HepG2 (cell line): Measurements from ENCODE around the gene KMT2B. TPM values are rescaled to one million over a fixed set of nuclear protein-coding genes. Genes with fewer than 3 reads are reported as not detected.
A peak's percentile ranks its signal among the peaks of the same experiment; 100 is the strongest.

Experiments
- ATAD3A ChIP-seq: sonication (generic); formaldehyde crosslinking; IDR thresholded peaks from 2 replicates; pipeline ENCODE4 v1.4.0; 2020; ENCODE audit warnings: missing genetic modification reagents
- GMEB2 ChIP-seq: IDR thresholded peaks from 2 replicates; pipeline ENCODE4 v1.6.1; 2016; ENCODE audit warnings: missing biosample characterization, missing genetic modification reagents, low read depth
- HOMEZ ChIP-seq: IDR thresholded peaks from 2 replicates; pipeline ENCODE4 v1.6.1; 2016; ENCODE audit warnings: low read depth
- MIER3 ChIP-seq: IDR thresholded peaks from 2 replicates; pipeline ENCODE4 v1.6.1; 2016; ENCODE audit warnings: missing compliant biosample characterization, borderline replicate concordance
- MZF1 ChIP-seq: sonication (generic); formaldehyde crosslinking; IDR thresholded peaks from 2 replicates; pipeline ENCODE4 v1.8.1; 2023; ENCODE audit warnings: mild to moderate bottlenecking, missing genetic modification reagents, borderline replicate concordance
- NKX3-1 ChIP-seq: sonication (generic); formaldehyde crosslinking; IDR thresholded peaks from 2 replicates; pipeline ENCODE4 v1.5.0; 2020; ENCODE audit warnings: missing genetic modification reagents
- NR2C2 ChIP-seq: sonication (generic); formaldehyde crosslinking; IDR thresholded peaks from 2 replicates; pipeline ENCODE4 v1.4.0; 2020; ENCODE audit warnings: missing genetic modification reagents, mild to moderate bottlenecking, moderate library complexity, borderline replicate concordance
- PCBP1 ChIP-seq: fragments of 200-400 bp; formaldehyde crosslinking; IDR thresholded peaks from 2 replicates; pipeline ENCODE4 v1.6.1; 2017; ENCODE audit warnings: mild to moderate bottlenecking, low read depth, low read length, borderline replicate concordance
- TFDP1 ChIP-seq: IDR thresholded peaks from 2 replicates; pipeline ENCODE4 v1.6.1; 2016; ENCODE audit warnings: missing compliant biosample characterization, missing genetic modification reagents, borderline replicate concordance
- ZBTB7B ChIP-seq: sonication (generic); formaldehyde crosslinking; IDR thresholded peaks from 2 replicates; pipeline ENCODE4 v1.4.0; 2020; ENCODE audit warnings: missing genetic modification reagents
- ZNF136 ChIP-seq: sonication (generic); formaldehyde crosslinking; IDR thresholded peaks from 2 replicates; pipeline ENCODE4 v1.8.1; 2022; ENCODE audit warnings: low read depth, mild to moderate bottlenecking, moderate library complexity, missing genetic modification reagents
- ZNF232 ChIP-seq: sonication (generic); formaldehyde crosslinking; IDR thresholded peaks from 2 replicates; pipeline ENCODE4 v1.4.0; 2020; ENCODE audit warnings: missing genetic modification reagents, borderline replicate concordance
- ZNF260 ChIP-seq: sonication (generic); formaldehyde crosslinking; IDR thresholded peaks from 2 replicates; pipeline ENCODE4 v1.4.0; 2020; ENCODE audit warnings: missing genetic modification reagents, low read depth, mild to moderate bottlenecking, borderline replicate concordance
- ZNF468 ChIP-seq: sonication (generic); formaldehyde crosslinking; IDR thresholded peaks from 2 replicates; pipeline ENCODE4 v1.8.0; 2022; ENCODE audit warnings: mild to moderate bottlenecking, moderate library complexity, missing genetic modification reagents
- ZNF577 ChIP-seq: sonication (generic); formaldehyde crosslinking; IDR thresholded peaks from 2 replicates; pipeline ENCODE4 v1.4.0; 2020; ENCODE audit warnings: mild to moderate bottlenecking, low read depth, missing genetic modification reagents, borderline replicate concordance
- ZNF678 ChIP-seq: sonication (generic); formaldehyde crosslinking; IDR thresholded peaks from 2 replicates; pipeline ENCODE4 v1.4.0; 2020; ENCODE audit warnings: mild to moderate bottlenecking, missing genetic modification reagents
- ZNF687 ChIP-seq: sonication (generic); formaldehyde crosslinking; IDR thresholded peaks from 2 replicates; pipeline ENCODE4 v1.5.1; 2020; ENCODE audit warnings: mild to moderate bottlenecking, missing genetic modification reagents, moderate library complexity
- ZZZ3 ChIP-seq: sonication (generic); formaldehyde crosslinking; IDR thresholded peaks from 2 replicates; pipeline ENCODE4 v1.4.0; 2020; ENCODE audit warnings: missing genetic modification reagents, mild to moderate bottlenecking, borderline replicate concordance
- polyA plus RNA-seq, 8 experiments: library from polyadenylated mRNA; depleted of rRNA in 3 of 8; stranded (reverse) in 7 of 8; unstranded in 1 of 8; fragments of >200 nt; fragmentation: Illumina TruSeq in 4 of 8; extraction: Trizol in 4 of 8; gene quantifications; 2 replicates each; pipeline versions ENCODE4 v1.2.1 to v1.2.3, GENCODE V29; 2011 to 2016; ENCODE audit warnings: low read depth in 4 of 8, missing spikeins in 1 of 8, mixed read lengths in 1 of 8; ENCODE audit not compliant: insufficient read depth in 1 of 8
- total RNA-seq, 5 experiments: library from RNA; depleted of rRNA; stranded (reverse); fragments of >200 nt; fragmentation: Illumina TruSeq; extraction: Trizol; gene quantifications; 2 replicates each; pipeline ENCODE4 v1.2.3, GENCODE V29; 2016; ENCODE audit warnings: low read depth in 1 of 5

KMT2B gene
- total and polyA plus RNA-seq, 2 of the 13 experiments (the other 11 are each of a cell fraction or from before 2014, with no cell fraction given), result 6.2 to 16.9 TPM

- TF ChIP-seq TFDP1 (CRISPR knock-in tag), result 0 out of 2 replicates have a peak, but pooled peaks have one; percentile 37
- no peak for TF ChIP-seq MZF1
- TF ChIP-seq ZNF687 (CRISPR knock-in tag), result no peak; the same call in 1 of the 2 replicates
- TF ChIP-seq ZNF260 (CRISPR knock-in tag), result no peak
- TF ChIP-seq NKX3-1 (CRISPR knock-in tag), result no peak
- peak; percentile 52; the same call in 1 of the 2 replicates for TF ChIP-seq ZBTB7B (CRISPR knock-in tag)
- no peak; the same call in 1 of the 2 replicates for TF ChIP-seq GMEB2 (CRISPR knock-in tag)
- no peak for TF ChIP-seq ATAD3A (CRISPR knock-in tag)
- TF ChIP-seq PCBP1, result no peak
- TF ChIP-seq ZNF136 (CRISPR knock-in tag), result no peak
- no peak for TF ChIP-seq ZZZ3 (CRISPR knock-in tag)
- no peak for TF ChIP-seq HOMEZ (CRISPR knock-in tag)
- no peak for TF ChIP-seq ZNF232 (CRISPR knock-in tag)
- no peak for TF ChIP-seq ZNF678 (CRISPR knock-in tag)
- no peak for TF ChIP-seq ZNF577 (CRISPR knock-in tag)
- no peak for TF ChIP-seq MIER3 (CRISPR knock-in tag)
- no peak for TF ChIP-seq ZNF468 (CRISPR knock-in tag)
- peak; percentile 84 for TF ChIP-seq NR2C2 (CRISPR knock-in tag)
Observed at GRCh38 chr19:35745328-35746086, 27.7 kb downstream of the KMT2B start, which contains the start of the genes PSENEN and U2AF1L4 (continued).
